Lung (tissue), 12 donors: ENCODE data around the gene SLC5A3. TPM values are rescaled to one million over a fixed set of nuclear protein-coding genes. Genes with fewer than 3 reads are reported as not detected.

Experiments
- ATAC-seq: fragments of 200-7000 bp; cut with Tn5 transposase; one replicate; pipeline ENCODE4 v1.9.1; 2020; ENCODE audit warnings: moderate number of reproducible peaks; ENCODE audit not compliant: insufficient read depth, low FRiP score
- DNase-seq, 3 donors: peaks; one replicate each; pipeline ENCODE4 v3.0.0-alpha.2; 2013 to 2017
- H3K27ac ChIP-seq, 2 donors: one replicate each; pipeline ENCODE4 v1.5.1; 2013; ENCODE audit warnings: mild to moderate bottlenecking in 2 of 2, moderate library complexity in 2 of 2, control low read depth in 1 of 2, inconsistent platforms in 1 of 2, low read depth in 1 of 2, low read length in 1 of 2
- H3K27me3 ChIP-seq, 3 donors: one replicate each; pipeline ENCODE4 v1.5.1; 2013; ENCODE audit warnings: low read length in 2 of 3; ENCODE audit not compliant: control insufficient read depth in 3 of 3, insufficient read depth in 3 of 3
- H3K36me3 ChIP-seq, 4 donors: one replicate each; pipeline ENCODE4 v1.5.1; 2013; ENCODE audit warnings: low read length in 4 of 4, mild to moderate bottlenecking in 1 of 4, moderate library complexity in 1 of 4; ENCODE audit not compliant: control insufficient read depth in 4 of 4, insufficient read depth in 4 of 4
- H3K4me1 ChIP-seq, 5 donors: one replicate each; pipeline ENCODE4 v1.5.1; 2013; ENCODE audit warnings: low read length in 5 of 5, mild to moderate bottlenecking in 2 of 5, moderate library complexity in 1 of 5; ENCODE audit not compliant: control insufficient read depth in 5 of 5, insufficient read depth in 5 of 5
- H3K4me3 ChIP-seq: one replicate; pipeline ENCODE4 v1.5.1; 2013; ENCODE audit warnings: mild to moderate bottlenecking, control low read depth, moderate library complexity
- H3K9ac ChIP-seq, 2 donors: one replicate each; pipeline ENCODE4 v1.5.1; 2013; ENCODE audit warnings: low read length in 2 of 2, control low read depth in 1 of 2; ENCODE audit not compliant: insufficient read depth in 1 of 2
- H3K9me3 ChIP-seq, 4 donors: one replicate each; pipeline ENCODE4 v1.5.1; 2013; ENCODE audit warnings: low read length in 3 of 4, mild to moderate bottlenecking in 1 of 4, moderate library complexity in 1 of 4; ENCODE audit not compliant: control insufficient read depth in 4 of 4, insufficient read depth in 3 of 4
- CTCF ChIP-seq: IDR thresholded peaks from 2 replicates; pipeline ENCODE4 v1.5.1; 2012; ENCODE audit warnings: mild to moderate bottlenecking; ENCODE audit errors: control extremely low read depth, extremely low read depth
- WGBS, 2 donors: extraction: QIAGEN DNeasy Blood & Tissue Kit; methylation state at CpG; one replicate each; pipeline ENCODE4 v1.1.7; 2013; 5-methylcytosine and 5-hydroxymethylcytosine counted together
- polyA plus RNA-seq, 2 donors: library from polyadenylated mRNA; stranded (reverse); fragments of 200-250 nt; gene quantifications; one replicate each; pipeline ENCODE4 v1.2.1, GENCODE V29; 2013
- total RNA-seq, 2 donors: library from RNA; depleted of rRNA in 1 of 2; stranded (reverse); fragments of >200 nt in 1 of 2; gene quantifications; one replicate each; pipeline ENCODE4 v1.2.1, GENCODE V29; 2014 to 2021
- donor health status: control.
- donor health status: control.
- donor health status: Bipolar disorder and iron deficiency.
- donor health status: healthy.
- donor health status: DM: yes; HTN: yes; CAD: no.

Gene SLC5A3
- total and polyA plus RNA-seq, 4 donors: 1.8 to 49.1 (median 7.0) TPM

GRCh38 chr21:34076835-34077234 is 3.5 kb downstream of the SLC5A3 start:
- peaks cover 6 to 43% (median 25%) of the 10 kb centered on the region in 5 donors for H3K4me1 ChIP-seq
- H3K36me3 ChIP-seq: peaks cover 0 to 2% (median 2%) of the 10 kb centered on the region in 4 donors
- ATAC-seq (no peak), DNase-seq (no peak)
- no peaks in the 10 kb centered on the region for H3K9me3 ChIP-seq
- WGBS, 2 donors: 97 to 98% methylated on average over 1 of the region's 1 CpG
- no peaks in the 10 kb centered on the region for H3K27me3 ChIP-seq
- peak overlapping the region in 1 of 2 donors; percentile 15 for H3K27ac ChIP-seq
- no peak overlapping the region for H3K4me3 ChIP-seq
- H3K9ac ChIP-seq: no peak overlapping the region
- TF ChIP-seq CTCF: no peak

GRCh38 chr21:34077888-34078287 is 4.5 kb downstream of the SLC5A3 start:
- H3K4me3 ChIP-seq: no peak overlapping the region
- no peak overlapping the region for H3K9ac ChIP-seq
- no peaks in the 10 kb centered on the region for H3K9me3 ChIP-seq
- ATAC-seq (no peak), DNase-seq (no peak)
- no peak for TF ChIP-seq CTCF
- peaks cover 0 to 2% (median 2%) of the 10 kb centered on the region in 4 donors for H3K36me3 ChIP-seq
- H3K27ac ChIP-seq: no peak overlapping the region
- H3K27me3 ChIP-seq: no peaks in the 10 kb centered on the region
- 62 to 76% methylated on average over 1 of the region's 1 CpG for WGBS, 2 donors
- peaks cover 2 to 37% (median 29%) of the 10 kb centered on the region in 5 donors for H3K4me1 ChIP-seq

GRCh38 chr21:34078915-34079314 is 5.5 kb downstream of the SLC5A3 start:
- no peaks in the 10 kb centered on the region for H3K27me3 ChIP-seq
- 59 to 63% methylated on average over 2 of the region's 2 CpGs for WGBS, 2 donors
- peaks cover 2 to 41% (median 29%) of the 10 kb centered on the region in 5 donors for H3K4me1 ChIP-seq
- no peak overlapping the region for H3K27ac ChIP-seq
- DNase-seq (no peak), ATAC-seq (no peak)
- H3K9me3 ChIP-seq: no peaks in the 10 kb centered on the region
- no peak for TF ChIP-seq CTCF
- H3K4me3 ChIP-seq: no peak overlapping the region
- peaks cover 0 to 4% (median 2%) of the 10 kb centered on the region in 4 donors for H3K36me3 ChIP-seq
- no peak overlapping the region for H3K9ac ChIP-seq

- Histone ChIP-seq H3K27me3 (no peaks in the 10 kb centered on the region), H3K27ac (no peak overlapping the region), H3K9ac (no peak overlapping the region), H3K36me3 (peaks cover 0 to 4% (median 2%) of the 10 kb centered on the region in 4 donors), H3K4me1 (peaks cover 2 to 36% (median 20%) of the 10 kb centered on the region in 5 donors), H3K9me3 (no peaks in the 10 kb centered on the region), H3K4me3 (no peak overlapping the region)
- TF ChIP-seq CTCF: no peak
- ATAC-seq: no peak
- WGBS, 2 donors: 87 to 99% methylated on average over 5 of the region's 5 CpGs
- no peak for DNase-seq
Measured at GRCh38 chr21:34080710-34081109, 7.3 kb downstream of the SLC5A3 start.
